Right renal cortex interstitium (tissue), 3 donors: Measurements from ENCODE around the gene MYL10. TPM values are rescaled to one million over a fixed set of nuclear protein-coding genes. Genes with fewer than 3 reads are reported as not detected.

ENCODE experiments used
- DNase-seq, 3 donors: peaks; one replicate each; pipeline ENCODE4 v3.0.0-alpha.2; 2013; ENCODE audit warnings: low read depth in 3 of 3, low spot score in 2 of 3
- polyA plus RNA-seq, 3 donors: library from polyadenylated mRNA; unstranded; fragments of 120-200 nt; gene quantifications; one replicate each; pipeline ENCODE4 v1.2.1, GENCODE V29; 2013; ENCODE audit not compliant: insufficient read length in 3 of 3

Gene MYL10
- polyA plus RNA-seq, 3 donors = 0.21 to 0.42 (median 0.35) TPM

DNA sequence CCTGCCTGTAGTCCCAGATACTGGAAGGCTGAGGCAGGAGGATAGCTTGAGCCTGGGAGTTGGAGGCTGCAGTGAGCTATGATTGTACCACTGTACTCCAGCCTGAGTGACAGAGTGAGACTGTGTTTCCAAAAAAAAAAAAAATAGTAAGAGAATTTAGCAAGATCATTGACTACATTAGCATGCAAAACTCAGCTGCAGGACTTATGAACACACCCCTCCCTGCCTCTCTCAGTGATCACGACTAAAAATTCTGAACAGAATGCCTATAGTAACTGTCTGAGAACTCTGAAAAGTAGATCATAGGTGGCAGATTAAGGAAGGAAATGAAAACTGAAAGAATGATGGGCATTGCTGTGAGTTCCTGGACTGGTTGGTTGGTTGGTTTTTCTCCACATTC lies 50.5 kb downstream of the MYL10 start:
- DNase-seq = no peak

DNA sequence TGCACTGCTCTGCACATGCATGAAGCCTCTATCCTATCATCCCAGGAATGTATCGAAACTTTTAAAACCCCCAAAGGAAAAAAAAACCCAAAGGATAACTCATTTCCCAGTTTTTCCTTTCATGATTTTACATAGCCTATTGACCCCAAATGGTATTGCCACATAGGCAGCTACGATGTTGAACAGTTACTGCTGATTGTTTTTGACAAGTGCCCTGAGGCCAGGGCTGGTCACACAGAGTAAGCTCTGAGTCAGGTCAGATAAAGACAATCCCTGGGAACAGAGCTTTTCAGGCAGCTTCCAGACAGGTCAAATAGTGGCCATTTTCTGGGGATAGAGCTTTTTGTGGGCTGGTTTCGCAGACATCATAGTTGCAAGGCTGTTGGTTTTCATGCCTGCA lies 52.1 kb downstream of the MYL10 start:
- no peak for DNase-seq

DNA sequence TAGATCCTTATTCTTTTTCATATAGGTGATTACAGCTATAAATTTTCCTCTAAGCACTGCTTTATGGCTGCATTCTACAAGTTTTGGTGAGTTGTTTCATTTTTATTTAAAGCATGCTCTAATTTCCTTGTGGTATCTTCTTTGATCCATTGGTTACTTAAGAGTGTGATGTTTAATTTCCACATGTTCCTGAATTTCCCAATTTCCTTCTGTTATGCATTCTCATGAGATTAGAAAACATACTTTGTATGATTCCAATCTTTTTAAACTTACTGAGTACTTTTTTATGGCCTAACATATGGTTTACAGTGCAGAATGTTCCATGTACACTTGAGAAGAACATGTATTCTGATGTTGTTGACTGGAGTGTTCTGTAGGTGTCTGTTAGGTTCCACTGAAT lies 53.4 kb downstream of the MYL10 start:
- DNase-seq = no peak

DNA sequence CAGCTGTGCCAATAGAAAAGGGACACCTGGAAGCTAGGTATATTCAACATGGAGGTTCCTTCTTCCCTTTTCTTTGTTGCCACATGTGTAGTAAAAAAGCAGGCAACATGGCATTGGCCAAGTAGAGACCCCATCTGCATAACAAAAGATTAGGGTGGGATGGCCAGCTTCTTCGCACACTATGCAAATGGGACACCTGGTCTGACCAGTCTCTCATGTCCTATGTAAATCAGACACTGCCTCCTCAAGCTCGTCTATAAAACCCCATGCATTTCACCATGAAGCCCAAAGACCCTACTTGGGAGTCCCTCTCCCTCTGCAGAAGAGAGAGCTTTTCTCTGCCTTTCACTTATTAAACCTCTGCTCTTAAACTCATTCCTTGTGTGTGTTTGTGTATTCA lies 53.9 kb downstream of the MYL10 start:
- DNase-seq = no peak

DNA sequence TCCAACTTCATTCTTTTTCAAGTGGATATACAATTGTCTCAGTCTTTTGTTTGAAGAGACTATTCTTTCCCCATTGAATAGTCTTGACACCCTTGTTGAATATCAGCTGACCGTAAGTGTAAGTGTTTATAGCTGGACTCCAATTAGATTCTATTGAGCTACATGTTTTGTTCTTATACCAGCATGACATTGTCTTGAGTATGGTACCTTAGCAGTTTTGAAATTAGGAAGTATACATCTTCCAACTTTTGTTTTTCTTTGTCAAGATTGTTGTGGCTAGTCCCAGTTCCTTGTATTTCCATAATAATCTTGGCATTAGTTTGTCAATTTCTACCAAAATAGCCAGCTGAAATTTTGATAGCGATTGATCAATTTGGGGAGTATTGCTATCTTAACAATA lies 56.9 kb downstream of the MYL10 start:
- no peak for DNase-seq

DNA sequence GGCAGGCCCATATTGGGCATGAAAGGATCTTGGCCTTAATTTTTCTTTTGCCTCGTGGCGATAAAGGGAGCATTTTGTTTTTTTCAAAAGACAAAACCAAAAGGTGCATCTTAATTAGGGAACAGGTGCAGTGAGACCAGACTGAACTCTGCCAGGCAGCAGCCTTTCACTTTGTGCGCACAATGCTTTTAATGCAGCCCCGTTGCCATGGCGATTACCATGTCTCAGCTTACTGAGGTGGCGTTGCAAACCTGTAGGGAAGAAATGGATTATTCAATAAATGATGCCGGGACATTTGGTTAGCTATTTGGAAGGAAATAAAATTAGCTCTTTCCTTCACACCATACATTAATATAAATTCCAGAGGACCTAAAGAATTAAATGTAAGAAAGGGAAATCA lies 61.9 kb downstream of the MYL10 start:
- DNase-seq = no peak

DNA sequence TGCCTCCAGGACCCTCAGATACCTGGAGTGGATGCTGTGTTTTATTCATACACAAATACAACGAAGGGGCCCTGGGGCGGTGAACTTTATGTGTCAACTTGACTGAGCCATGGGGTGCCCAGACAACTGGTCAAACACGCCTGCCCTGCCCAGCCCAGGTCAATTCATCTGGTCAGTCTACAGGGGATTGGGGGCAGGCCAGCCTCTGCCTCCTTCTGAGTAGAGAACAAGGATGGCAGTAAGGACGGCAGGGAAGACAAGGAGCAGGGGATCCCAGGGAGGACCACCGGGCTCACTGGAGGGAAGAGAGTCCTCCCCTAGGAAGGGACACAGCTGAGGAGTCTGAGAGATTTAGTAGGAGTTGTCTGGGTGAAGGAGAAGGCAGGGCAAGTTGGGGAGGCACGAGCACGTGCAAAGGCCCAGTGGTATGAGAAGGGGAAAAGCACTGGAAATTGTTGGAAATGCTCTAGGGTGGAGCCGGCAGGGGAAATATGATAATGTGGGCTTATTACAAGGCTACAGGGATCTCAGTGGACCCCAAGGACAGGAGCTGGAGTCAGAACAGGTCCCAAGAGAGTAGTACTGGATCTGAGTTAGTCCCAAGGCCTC lies 63.4 kb downstream of the MYL10 start:
- DNase-seq = no peak

DNA sequence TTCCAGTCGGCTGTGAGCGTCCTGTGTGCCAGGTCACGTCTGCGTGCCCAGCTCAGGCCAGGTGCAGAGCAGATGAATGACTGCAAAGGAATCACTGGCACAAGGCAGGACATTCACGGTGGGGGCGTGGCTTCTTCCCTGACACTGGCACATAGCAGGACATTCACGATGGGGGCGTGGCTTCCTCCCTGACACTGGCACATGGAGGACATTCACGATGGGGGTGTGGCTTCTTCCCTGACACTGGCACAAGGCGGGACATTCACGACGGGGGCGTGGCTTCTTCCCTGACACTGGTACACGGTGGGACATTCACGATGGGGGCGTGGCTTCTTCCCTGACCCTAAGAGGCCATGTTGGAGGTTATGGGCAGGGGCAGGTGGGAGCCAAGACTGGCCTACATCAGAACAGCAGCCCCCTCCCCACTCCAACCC lies 64.3 kb downstream of the MYL10 start:
- DNase-seq = no peak

DNA sequence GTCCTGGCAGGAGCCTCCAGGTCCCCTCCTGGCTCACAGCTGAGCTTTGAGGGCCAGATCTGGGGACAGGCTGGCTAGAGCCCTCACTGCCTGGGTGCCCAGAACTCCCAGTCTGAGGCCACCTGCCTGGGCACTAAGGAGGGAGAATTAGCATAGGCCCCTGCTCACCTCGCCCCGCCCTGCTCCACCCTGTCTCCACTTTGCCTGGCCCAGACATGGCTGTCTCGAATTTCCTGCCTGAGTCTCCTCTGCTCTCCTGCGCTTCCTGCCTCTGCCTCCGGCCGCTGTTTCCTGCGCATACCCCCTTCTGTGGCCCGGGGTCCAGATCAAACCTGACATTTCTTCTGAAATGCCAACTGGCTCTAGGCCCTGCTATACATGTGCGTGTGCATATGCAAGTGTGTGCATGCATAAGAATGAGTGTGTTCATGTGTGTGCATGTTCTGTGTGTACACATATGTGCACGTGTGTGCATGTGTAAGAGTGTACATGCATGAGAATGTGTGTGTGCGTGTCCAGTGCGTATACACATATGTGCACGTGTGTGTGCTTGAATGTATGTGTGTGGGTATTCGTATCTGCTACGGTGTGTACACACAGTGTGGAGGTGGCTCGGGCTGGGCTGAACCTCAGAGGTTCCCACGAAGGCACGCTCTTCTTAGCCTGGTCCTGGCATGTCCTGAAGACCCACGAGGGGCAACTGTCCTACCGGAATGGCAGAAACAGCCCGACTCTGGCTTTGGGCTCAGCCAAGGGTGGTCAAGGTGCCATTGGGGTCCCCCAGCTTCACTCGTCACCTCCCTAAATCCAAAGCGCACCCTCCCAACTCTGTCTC lies 64.9 kb downstream of the MYL10 start:
- no peak for DNase-seq

Other genes with a start within 250 kb of the MYL10 start
- gene CUX1, start 188.3 kb upstream of the MYL10 start, polyA plus RNA-seq = 100 to 1,000 TPM in 1 of 3 donors, 10 to 100 TPM in 2; 94.4 to 104 (median 98.5) TPM